Stimulated activated naive CD8-positive, alpha-beta T cell treated with anti-CD3 and anti-CD28 coated beads, Interleukin-15, Interleukin-2, amounts not matched to agents 100 U/mL and 50 U/mL, for 24 hours (primary cell): ENCODE data around the gene PDZD7.
A peak's percentile ranks its signal among the peaks of the same experiment; 100 is the strongest.

Experiments used
- ATAC-seq: fragments of 150-1000 bp; cut with Tn5 transposase; one replicate; pipeline ENCODE4 v1.10.0; 2021
- DNase-seq: peaks from one replicate; pipeline ENCODE4 v3.0.0; 2021

PDZD7 gene

DNA sequence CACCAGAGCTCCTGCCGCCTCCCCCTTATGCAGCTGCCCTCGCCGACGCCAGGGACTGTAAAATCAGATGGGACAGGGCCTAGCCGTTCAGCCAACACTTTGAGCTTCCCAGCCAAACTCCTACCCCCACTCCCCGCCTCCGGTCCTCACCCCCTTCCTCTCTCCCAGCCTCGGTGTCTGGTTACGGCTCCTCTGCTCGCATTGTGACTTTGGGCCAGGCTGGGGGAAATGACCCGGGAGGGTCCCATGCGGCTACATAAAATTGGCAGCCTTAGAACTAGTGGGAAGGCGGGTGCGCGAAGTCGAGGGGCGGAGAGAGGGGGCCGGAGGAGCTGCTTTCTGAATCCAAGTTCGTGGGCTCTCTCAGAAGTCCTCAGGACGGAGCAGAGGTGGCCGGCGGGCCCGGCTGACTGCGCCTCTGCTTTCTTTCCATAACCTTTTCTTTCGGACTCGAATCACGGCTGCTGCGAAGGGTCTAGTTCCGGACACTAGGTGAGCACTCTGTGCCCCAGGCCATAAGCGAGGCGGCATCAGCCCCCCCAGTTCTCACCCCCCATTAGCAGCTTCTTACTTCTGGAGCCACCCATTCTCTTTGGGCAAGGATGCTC lies 30.8 kb upstream of the PDZD7 start, which contains the start of gene KAZALD1:
KAZALD1 (plus strand) TSS at position 366 of the 608 bp plus-strand sequence. CDS start 604 bp downstream, outside the sequence.
- no peak for DNase-seq
- ATAC-seq, result no peak

DNA sequence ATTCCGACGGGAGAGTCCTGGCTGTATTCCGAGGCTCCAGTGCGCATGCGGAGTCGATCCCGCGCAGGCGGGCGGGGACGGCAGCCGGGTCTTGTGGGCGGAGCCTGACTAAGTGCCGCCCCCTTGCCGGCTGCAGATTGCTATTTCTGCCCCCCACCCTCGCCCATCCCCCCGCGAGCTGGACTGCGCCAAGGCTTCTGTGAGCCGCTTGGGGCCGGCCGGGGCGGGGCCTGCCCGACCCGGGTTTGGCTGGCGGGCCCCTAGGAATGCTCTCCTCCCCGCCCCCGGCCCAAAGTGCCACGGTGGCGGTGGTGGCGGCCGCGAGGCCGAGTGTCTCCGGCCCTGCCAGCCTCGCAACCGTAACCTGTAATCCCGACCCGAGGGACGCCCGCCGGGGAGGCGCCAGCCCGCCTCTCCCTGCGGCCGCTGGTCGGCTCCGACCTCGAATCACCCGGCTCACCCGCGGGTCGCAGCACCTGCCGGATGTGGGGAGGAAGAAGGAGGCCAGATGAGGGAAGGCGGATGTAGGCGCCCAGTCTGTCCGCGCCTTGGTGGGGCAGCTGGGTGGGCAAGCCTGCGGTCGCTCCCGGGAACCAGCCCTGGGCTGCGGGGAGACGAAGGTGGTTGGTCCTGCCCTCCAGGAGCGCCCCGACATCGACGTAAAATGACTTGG lies 30.2 kb upstream of the PDZD7 start:
- DNase-seq (peak; percentile 96), ATAC-seq (peak; percentile 74)

DNA sequence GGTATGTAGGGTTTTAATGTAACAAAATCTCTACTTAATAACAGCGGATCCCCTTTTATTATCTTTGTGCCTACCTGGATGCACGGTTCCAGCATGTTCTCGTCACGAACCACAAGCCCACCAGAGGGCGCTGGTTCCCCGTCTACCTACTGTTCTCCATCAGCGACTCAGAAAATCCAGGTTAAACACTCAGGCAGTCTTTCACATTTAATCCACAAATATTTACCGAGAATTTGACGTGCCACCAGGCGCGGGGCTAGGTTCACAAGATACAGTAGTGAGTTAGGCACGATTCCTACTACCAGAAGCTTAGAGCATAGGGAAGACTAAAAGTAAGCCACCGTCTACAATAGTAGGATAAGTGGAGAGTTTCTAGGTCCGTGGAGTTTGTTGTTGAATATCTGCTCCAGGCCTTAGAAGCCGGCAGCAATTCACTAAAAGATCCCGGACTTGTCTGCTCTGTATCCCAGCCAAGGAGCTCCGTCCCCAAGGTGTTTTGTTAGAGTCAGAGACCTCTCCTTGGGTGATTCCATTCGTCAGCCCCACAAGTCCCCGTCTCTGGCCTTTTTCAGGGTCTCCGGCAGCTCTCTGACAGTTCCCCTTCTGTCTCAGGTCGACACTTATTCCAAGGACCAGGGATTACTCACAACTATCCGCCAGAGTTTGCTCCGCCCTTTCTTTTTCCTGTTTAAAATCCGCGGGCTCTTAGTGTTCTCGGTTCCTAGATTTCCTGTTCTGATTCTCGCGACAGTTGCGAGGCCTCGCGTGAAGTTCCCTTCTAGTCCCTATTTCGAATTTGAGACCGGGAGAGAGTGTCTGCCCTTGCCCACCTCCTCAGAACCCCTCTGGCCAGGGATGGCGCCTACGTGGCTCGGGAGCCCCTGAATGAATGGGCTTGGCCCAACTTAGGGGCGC lies 29.4 kb upstream of the PDZD7 start:
- DNase-seq, result peak; percentile 95
- peak; percentile 62 for ATAC-seq

DNA sequence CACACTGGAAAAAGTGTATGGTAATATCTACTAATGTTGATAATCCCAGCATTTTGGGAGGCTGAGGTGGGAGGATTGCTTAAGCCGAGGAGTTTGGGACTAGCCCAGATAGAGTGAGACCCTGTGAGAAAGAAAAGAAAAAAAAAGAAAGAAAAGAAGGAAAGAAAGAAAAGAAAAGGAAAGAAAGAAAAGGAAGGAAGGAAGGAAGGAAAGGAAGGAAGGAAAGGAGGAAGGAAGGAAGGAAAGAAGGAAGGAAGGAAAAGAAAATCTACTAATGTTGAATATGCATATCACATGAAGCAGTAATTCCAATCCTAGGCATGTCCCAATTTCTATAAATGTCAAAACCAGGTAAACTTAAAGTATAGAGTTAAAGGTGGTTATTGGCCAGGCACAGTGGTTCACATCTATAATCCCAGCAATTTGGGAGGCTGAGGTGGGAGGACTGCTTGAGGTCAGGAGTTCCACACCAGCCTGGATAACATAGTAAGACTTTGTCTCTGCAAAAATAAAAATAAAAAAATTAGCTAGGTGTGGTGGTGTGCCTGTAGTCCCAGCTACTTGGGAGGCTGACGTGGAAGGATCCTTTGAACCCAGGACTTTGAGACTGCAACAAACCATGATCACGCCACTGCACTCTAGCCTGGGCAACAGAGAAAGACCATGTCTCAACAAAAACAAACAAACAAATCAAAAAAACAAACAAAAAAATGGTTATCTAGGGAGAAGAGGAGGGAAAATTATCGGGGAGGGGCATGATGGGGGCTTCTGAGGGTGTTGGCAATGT lies 25.6 kb upstream of the PDZD7 start:
- DNase-seq, result no peak
- ATAC-seq, result no peak

DNA sequence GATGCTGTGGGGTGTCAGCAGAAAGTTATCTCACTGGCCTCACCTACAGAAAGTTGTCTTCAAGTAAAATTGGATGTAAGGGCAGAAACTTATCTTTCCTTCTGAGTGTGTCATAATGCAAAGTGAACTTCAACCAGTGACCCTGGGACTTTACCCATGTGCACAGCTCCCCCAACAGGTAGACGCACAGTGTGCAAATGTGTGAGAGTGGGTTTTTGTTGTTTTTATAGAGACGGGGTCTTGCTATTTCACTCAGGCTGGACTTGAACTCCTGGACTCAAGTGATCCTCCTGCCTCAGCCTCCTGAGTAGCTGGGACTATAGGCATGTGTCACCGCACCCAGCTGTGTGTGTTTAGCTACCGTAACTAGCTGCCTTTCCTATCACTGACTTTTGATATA lies 24.5 kb upstream of the PDZD7 start:
- no peak for DNase-seq
- no peak for ATAC-seq

DNA sequence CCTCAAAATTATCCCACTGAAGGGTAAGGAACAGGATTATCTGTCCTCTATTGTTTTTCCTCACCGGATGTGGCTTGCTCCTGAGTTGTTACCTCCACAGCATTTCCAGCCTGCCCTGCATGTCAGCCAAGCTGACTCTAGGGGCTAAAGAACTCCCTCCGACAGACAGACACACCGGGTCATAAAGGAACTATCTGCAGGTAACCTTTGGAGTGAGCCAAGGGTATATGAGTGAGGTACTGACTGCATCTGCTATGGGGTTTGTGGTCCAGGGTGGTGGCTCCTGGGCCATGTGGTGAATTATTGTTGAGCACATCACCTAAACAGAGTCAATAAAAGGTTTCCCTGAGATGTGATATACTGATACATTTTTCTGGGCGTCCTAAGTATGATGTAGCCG lies 23.9 kb upstream of the PDZD7 start:
- ATAC-seq (no peak), DNase-seq (no peak)

DNA sequence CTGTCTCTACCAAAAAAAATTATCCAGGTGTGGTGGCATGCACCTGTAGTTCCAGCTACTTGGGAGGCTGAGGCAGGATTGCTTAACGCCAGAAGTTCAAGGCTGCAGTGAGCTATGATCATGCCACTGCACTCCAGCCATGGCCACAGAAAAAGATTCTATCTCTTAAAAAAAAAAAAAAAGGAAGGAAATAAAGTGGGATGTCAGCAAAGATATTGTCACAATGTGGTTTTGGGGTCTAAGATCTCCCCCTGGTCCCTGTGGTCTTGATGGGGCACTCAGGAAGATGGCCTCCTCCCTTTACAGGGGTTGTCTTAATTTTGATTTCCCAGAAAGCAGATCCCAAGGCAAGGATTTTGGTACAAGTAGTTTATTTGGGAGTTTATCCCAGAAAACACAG lies 23.4 kb upstream of the PDZD7 start:
- DNase-seq (no peak), ATAC-seq (no peak)

DNA sequence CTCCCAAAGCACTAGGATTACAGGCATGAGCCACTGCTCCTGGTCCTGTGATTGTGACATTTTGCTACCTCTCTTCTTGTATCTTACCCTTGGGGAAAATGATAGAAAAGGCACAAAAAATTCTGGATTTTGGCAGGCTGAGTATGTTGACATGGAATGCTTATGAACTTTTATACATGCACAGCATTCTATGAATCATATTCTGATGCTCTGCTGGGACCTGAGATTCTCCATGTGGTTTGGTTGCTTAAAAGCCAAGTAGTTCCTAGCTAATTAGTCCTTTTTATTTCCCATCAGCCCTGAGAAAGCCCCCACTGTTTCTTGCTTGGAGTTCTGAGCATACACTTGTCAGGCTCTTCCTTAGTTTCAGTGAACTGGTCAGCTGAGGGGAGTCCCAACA lies 22.6 kb upstream of the PDZD7 start:
- no peak for DNase-seq

DNA sequence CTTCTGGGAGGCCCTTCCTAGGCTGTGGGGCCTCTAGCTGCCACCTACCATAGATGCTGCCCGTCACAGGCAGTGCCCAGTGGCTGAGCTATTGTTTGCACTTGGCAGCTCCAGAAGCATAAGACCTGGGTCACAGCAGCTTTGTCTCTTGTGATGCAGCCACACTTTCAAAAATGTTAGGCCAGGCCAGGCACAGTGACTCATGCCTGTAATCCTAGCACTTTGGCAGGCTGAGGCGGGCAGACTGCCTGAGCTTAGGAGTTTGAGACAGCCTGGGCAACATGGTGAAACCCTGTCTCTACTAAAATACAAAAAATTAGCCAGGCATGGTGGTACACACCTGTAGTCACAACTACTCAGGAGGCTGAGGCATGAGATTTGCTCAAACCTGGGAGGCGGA lies 21.4 kb upstream of the PDZD7 start:
- no peak for DNase-seq
- ATAC-seq, result no peak

More for the DNA sequence above, 22.6 kb upstream of the PDZD7 start:
- no peak for ATAC-seq

DNA sequence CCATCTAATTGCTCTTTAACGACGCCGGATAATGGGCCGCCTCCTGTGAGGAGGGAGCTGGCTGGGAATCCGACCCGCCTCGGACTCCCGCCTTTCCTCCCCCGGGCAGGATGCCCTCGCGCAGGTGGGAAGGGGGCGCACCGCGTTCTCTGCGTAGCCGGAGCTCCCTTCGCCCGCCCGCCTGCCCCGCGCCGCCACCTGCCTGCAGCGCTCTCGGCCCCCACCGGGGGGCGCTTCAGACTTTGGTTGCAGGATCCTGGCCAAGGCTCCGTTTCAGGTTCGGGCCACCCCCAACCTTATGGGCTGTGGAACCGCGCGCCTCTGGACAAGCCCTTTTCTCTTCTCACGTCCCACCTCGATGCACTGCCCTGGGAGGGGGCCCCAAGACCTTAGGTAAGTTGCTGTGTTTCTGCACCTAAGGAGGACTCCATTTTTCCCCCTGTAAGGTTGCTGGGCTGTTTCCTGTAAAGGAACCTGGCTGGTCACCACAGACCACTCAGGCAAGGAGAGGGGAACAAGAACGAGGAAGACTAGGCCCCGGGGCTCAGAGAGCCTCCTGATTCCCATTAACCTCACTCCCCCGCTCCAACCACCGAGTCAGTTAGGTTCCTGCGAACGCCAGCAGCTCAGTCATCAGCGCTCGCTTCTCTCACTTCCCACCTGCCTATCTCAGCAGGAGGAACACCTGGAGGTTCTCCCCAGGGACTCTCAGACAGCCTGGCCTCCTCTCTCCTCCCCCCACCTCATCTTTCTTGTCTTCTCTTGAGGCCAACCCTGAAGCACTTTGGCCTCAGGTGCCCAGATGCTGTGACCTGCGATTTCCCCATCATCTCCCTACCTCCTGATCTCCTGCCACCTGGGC lies 19.5 kb upstream of the PDZD7 start:
- ATAC-seq, result peak; percentile 78
- DNase-seq, result peak; percentile 87

DNA sequence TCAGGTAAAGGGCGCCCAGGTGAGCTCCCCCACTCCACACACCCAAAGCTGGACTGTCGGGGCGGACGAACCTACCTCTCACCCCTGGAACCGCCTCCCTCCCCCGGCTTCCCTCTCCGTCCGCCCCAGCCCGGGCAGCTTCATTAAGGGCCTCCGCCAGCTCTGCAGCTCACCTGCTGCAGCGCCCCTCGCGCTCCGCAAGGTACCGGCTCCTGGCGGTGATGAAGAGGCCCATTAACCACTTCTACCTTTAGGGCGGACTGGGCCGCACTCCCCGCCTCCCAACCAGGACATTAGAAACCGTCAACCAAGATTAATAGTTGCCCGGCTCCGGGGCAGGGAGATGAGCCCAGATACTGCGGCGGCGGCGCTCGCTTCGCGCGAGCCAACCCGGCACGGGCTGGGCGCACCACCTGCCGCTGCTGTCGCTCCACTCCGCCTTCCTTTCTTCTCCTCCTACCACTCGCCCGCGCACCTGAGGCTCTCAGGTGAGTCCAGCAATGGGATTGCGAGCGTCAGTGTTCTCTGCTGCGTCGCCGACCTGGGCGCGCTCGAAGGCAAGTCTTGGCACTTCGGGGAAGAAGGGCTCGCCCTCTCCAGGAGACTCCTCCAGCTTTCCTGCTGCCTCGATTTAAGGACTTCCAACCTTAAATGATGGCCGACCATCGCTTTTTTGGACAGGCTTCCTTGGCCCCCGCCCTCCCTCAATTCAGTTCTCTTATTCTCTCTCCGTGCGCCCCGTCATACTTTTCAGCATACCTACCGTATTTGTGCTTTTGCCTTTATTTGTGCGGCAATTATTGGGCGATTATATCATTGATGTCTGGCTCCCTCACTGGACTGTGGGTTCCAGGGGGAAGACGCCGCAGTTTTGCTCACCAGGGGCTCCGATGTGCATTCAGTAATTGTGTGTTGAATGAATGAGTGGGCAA lies 17.3 kb upstream of the PDZD7 start:
- ATAC-seq, result no peak
- no peak for DNase-seq

DNA sequence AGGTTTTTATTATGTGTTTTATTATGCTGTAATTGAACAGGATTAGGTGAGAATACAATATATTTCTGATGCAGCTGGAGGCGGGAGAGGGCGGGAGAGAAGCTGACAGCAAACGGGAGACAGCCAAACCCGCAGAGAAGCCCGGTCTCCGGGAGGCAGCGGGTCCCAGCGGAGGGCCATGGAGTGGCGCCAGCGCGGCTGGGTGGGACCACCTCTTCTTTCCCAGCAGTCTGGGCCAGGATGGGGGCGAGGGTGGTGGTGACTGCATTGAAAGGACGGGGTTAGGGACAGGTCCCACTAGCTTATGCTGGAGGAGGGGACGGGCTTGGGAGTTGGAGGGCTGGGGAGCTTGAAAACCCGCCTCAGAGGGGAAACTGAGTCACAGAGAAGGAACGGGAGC lies 16.3 kb upstream of the PDZD7 start:
- ATAC-seq, result no peak
- DNase-seq, result no peak

DNA sequence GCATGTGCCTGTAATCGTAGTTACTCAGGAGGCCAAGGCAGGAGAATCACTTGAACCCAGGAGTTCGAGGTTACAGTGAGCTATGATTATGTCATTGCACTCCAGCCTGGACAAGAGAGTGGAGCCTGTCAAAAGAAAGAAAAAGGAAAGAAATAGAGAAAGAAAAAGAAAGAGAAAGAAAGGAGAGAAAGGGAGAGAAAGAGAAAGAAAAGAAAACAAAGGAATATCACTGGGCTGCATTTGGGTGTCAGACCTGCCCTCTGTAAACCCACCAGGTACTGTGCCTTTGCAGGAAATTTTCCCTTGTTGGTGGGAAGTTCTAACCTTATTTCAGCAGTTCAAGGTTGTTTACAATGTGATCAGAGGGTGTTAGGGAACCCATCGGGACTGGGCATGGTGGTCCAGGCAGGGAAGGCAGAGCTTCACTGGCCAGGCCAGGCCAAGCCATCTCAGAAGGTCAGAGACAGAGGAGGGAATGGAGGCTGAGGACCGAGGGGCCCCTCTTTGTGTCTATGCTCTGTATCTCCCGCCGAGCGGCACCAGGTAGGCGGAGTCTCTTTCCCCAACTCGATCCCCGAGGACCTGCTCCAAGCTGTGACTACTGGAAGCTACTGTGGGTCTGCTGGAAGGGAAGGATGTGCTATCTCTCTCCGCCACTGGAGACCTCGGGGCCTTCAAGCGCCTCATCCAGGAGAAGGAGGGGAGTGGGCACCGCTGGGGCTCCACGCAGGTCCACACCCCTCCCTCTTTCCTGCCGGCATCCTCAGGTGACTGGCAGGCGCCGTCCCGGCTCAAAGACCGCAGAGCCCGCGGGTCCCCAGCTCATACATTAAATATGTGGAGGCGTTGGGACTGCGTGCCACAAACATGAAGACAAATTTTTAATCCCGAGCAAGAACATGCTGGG lies 15.7 kb upstream of the PDZD7 start:
- DNase-seq (no peak), ATAC-seq (no peak)

DNA sequence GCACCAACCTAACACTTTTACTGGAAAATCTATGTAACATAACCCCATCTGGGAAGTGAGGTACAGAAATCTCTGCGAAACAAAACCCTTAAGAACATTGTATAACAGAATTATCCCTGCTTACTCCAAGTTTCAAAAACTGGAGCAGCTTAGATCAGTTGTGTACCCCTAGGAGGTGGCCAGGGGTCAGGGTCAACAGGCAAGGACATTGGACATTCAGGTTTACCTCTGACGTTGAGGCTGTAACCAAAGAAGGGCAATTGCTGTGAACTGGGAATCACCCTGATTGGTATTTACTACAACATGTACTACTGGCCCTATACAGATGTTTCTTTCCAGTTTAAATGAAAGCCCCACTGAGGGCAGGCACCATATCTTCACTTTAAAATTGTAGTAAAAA lies 13.2 kb upstream of the PDZD7 start:
- ATAC-seq (no peak), DNase-seq (no peak)

DNA sequence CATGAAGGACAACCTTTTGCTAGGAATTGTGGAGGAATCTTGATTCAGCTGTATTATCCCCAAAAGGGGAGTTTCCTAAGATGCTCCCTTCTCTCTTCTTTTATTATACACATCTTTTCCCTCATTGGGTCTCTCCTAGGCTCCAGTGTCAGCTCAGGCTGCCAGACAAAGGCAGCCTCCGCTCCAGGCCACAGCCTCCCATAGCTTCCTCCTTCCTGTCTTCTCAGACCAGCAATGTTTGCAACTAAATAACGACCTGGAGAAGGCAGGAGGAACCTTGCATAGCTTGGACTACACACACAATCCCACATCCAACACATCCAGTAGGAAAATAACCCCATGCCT lies 12.4 kb upstream of the PDZD7 start:
- ATAC-seq (no peak), DNase-seq (no peak)

DNA sequence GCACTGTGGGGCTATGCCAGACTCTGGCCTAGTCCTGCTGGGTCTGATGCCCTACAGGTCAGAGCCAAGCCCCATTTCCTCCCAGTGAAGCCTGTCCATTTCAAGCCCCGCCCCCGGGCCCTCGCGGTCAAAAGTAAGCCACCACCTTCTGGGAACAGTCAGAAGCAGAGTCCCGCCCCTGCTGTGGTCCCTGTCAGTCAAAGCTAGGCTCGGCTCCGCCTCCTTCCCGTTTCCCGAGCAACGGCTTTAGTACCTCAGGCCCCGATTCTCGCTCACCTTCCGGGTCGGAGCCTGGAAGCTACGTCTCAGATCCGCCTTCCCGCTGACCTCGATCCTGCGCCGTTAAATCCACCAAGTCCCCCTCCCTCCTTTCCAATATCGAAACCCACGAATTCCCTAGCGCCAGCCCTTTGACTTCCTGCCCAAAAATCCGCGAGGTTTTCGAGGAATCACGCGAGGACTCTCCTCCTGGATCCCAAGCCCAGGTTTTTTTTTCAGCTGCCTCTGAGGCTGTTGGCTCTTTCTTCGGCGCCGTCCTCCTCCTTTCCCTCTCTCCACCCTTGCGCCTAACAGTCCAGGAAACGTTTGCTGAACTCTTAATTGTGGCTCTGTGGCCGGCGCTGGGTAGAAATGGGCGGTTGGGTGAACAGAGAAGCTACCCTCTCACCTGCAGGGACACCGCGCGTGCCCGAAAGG lies 11.9 kb upstream of the PDZD7 start:
- ATAC-seq, result peak; percentile 97

DNA sequence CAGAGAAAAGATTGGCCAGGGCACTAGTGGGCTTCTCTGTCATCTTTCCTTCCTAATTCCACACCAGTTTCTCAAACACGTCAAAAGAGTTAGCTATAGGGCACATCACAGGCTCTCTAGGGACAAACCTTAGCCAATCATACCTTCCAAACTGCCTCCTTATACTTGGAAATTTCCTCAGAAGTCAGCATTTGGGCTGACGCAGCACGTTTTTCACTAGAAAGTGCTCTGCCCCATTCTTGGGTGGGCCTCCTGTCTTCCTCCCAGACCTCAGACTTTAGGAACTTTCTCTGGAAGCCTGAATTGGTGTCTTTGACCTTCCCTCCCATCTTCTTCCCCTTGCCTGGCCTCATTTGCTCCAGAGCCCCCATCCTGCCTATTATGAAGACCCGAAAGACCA lies 11.2 kb upstream of the PDZD7 start:
- no peak for ATAC-seq

More for the DNA sequence above, 11.9 kb upstream of the PDZD7 start:
- peak; percentile 93 for DNase-seq

DNA sequence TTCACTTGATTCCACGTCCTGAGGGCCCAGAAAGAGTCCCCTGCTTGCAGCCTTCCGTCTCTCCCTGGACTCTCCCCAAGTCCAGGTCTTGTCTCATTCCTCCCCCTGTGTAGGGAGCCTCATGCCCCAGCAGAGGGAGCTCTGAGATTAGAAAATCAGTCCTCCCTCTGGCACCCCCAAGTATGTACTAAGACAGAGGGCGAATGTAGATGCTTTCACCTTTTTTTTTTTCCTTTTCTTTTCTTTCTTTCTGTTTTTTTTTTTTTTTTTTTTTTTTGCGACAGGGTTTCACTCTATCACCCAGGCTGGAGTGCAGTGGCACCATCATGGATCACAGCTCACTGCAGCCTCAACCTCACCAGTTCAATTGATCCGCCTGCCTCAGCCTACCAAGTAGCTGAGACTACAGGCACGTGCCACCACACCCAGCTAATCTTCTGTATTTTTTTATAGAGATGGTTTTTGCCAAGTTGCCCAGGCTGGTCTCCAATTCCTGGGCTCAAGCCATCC lies 10.4 kb upstream of the PDZD7 start:
- DNase-seq (peak; percentile 78), ATAC-seq (peak; percentile 88)

More for the DNA sequence above, 11.2 kb upstream of the PDZD7 start:
- no peak for DNase-seq
